Vagina (tissue), 2 donors: Measurements from ENCODE around the gene RIT2.

Experiments used
- CTCF ChIP-seq, 3 experiments: fragments of 450-650 bp in 2 of 3; fragments of 200-600 bp in 1 of 3; sonication (generic) in 1 of 3; IDR thresholded peaks; one replicate each; pipeline ENCODE4 v1.5.1; 2017 to 2019; ENCODE audit warnings: antibody characterized with exemption in 3 of 3, mild to moderate bottlenecking in 2 of 3, moderate library complexity in 2 of 3
- POLR2A ChIP-seq, 2 donors: fragments of 450-650 bp; IDR thresholded peaks; one replicate each; pipeline ENCODE4 v1.6.1; 2017; ENCODE audit warnings: antibody characterized with exemption in 2 of 2, mild to moderate bottlenecking in 2 of 2, moderate library complexity in 2 of 2

- TF ChIP-seq CTCF (IDR thresholded peaks at IDR 0.05) (no peak), POLR2A (IDR thresholded peaks at IDR 0.05) (no peak)
Observed at GRCh38 chr18:43034683-43035500, 80.6 kb downstream of the RIT2 start.
